ENCODE results near the gene FBXW8.
A peak's percentile ranks its signal among the peaks of the same experiment; 100 is the strongest.

The FBXW8 gene, protein sequence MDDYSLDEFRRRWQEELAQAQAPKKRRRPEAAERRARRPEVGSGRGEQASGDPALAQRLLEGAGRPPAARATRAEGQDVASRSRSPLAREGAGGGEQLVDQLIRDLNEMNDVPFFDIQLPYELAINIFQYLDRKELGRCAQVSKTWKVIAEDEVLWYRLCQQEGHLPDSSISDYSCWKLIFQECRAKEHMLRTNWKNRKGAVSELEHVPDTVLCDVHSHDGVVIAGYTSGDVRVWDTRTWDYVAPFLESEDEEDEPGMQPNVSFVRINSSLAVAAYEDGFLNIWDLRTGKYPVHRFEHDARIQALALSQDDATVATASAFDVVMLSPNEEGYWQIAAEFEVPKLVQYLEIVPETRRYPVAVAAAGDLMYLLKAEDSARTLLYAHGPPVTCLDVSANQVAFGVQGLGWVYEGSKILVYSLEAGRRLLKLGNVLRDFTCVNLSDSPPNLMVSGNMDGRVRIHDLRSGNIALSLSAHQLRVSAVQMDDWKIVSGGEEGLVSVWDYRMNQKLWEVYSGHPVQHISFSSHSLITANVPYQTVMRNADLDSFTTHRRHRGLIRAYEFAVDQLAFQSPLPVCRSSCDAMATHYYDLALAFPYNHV

DNA sequence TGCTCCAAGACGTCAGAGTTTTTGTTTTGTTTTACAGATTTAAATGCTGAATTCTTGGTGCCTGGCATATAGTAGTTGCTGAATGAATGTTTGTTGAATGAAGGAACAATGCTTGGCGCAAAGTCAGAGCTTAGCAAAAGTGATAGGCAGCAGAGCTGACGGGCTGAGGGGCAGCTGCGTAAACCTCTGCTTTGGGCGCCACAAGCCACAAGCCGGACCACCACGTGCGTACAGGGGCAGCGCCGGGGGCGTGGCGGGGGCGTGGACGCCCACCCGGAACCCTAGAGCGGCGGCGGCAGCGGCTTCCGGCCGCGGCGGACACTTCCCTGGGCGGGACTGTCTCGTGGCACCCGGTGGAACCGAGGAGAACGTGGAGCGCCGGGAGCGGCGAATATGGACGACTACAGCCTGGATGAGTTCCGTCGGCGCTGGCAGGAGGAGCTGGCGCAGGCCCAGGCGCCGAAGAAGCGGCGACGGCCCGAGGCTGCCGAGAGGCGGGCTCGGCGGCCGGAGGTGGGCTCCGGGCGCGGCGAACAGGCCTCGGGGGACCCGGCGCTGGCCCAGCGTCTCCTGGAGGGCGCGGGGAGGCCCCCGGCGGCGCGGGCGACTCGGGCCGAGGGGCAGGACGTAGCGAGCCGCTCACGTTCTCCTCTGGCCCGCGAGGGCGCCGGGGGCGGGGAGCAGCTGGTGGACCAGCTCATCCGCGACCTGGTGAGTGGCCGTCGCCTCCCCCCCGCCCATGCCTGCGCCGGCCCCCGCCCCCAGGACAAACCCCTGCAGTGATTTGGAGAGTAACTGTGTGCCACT lies at the start of gene FBXW8:
TSS of gene FBXW8 (plus strand) at position 306 of the 807 bp plus-strand sequence. CDS start at position 394, 88 bp downstream.
- H3K4me3 ChIP-seq (ENCODE audit: low read length) = peak within 1 kb of the TSS; percentile 93
- no peak for TF ChIP-seq ZNF274 (IDR thresholded peaks at IDR 0.05; ENCODE audit: low read depth, low read length)

DNA sequence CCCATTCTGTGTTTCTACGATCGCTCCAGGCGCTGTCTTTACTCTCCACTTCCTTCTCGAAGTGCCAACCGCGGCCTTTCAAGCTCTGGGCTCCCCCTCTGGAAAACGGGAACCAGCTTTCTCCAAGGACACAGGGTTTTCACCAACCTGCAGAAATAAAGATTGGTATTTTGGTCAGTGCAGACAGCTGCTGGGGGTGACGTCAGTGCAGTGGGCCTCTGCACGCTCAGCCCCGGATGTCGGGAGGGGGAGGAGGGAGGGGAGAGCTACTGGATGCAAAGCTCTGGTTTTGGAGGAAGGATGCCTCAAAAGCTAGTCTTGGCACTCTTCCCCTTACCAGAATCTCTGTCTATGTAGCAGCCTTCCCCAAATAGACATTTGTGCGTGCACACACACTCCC lies 49.4 kb upstream of the FBXW8 start:
- TF ChIP-seq ZNF274 (IDR thresholded peaks at IDR 0.05; ENCODE audit: low read depth, low read length) = no peak
- peak overlapping the region; percentile 45; the same call in 1 of the 2 replicates for H3K4me3 ChIP-seq (ENCODE audit: low read length)

DNA sequence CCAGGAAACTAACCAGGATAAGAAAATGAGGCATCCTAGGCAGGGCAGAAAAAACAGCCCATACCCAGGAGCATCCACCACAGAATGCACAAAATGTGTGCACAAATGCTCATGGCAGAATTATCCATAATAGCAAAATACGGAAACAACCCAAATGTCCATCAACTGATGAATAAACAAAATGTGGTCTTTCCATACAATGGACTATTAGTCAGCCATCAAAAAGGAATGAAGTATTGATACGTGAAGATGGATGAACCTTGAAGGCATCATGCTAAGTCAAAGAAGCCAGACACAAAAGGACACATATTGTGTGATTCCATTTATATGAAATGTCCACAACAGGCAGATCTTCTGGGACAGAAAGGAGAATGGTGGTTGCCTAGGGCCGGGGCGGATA lies 48.6 kb upstream of the FBXW8 start:
- no peak for TF ChIP-seq ZNF274 (IDR thresholded peaks at IDR 0.05; ENCODE audit: low read depth, low read length)
- H3K4me3 ChIP-seq (ENCODE audit: low read length) = no peak overlapping the region

DNA sequence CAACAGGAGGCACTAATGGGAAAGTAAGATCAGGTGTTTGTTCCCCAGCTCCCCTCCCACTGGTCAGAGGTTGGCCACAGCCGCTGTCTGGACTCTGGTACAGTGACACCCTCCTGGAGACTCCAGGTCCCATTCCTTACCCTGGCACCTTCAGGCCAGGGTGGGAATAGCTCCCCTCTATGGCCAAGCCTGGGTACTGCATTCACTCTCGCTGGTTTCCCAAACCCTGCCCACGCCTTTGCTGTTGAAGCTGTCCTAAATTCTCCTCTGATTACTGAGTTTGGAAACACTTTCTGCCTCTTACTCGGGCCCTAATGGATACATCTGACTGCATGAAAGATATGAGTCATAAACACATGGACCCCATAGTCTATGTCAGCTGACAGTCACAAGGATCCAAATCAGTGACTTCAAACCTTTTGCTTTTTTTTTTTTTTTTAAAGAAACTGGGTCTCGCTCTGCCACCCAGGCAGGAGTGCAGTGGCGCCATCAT lies 47.4 kb upstream of the FBXW8 start:
- TF ChIP-seq ZNF274 (IDR thresholded peaks at IDR 0.05; ENCODE audit: low read depth, low read length) = no peak
- H3K4me3 ChIP-seq (ENCODE audit: low read length) = no peak overlapping the region

DNA sequence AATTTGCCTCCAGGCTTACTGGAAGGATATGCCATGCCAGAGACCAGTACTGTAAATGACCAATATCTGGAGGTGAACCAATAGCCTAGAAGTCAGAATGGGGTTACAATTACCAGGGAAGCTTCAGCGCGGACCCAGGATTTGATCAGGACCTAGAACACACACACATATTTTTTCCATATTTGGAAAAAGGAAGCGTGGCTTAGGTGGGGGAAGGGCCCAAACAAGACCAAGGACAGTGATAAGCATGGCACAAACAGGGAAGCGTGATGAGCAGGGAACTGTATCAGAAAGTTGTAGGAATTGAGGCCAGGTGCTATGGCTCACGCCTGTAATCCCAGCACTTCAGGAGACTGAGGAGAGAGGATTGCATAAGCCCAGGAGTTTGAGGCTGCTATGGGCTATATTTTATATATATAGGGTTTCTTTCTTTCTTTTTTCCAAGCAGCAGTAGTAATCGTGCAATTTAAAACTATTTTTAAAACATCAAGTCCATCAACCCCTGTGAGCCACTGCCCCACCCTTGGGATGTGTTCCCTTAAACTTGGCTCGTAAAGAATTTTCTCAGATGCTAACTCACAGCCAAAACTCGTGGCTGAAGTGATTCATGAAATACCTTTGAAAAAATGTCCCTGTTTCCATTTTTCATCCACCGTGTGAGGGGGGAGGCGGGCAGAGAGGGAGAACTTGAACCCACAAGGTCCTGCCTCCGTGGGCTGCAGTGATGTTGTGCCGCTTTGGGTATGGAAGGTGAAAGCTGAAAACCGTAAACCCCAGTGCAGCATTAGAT lies 46.2 kb upstream of the FBXW8 start:
- TF ChIP-seq ZNF274 (IDR thresholded peaks at IDR 0.05; ENCODE audit: low read depth, low read length) = no peak
- no peak overlapping the region for H3K4me3 ChIP-seq (ENCODE audit: low read length)

DNA sequence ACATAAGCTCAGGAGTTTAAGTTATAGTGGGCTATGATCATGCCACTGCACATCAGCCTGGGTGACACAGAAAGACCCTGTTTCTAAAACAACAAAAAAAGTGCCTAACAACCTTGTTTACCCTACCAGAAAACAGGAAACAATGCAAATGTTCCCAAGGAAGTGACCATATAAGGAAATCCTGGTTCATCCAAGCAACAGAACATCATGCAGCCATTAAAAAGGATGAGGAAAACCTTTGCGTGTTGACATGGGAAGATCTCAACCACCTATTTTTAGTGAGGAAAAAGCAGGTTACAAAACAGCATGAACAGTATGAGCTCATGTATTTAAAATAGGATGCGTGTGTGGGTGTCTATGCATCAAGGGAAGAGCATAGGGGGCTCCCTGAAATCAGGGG lies 43.2 kb upstream of the FBXW8 start:
- TF ChIP-seq ZNF274 (IDR thresholded peaks at IDR 0.05; ENCODE audit: low read depth, low read length) = no peak
- H3K4me3 ChIP-seq (ENCODE audit: low read length) = no peak overlapping the region

DNA sequence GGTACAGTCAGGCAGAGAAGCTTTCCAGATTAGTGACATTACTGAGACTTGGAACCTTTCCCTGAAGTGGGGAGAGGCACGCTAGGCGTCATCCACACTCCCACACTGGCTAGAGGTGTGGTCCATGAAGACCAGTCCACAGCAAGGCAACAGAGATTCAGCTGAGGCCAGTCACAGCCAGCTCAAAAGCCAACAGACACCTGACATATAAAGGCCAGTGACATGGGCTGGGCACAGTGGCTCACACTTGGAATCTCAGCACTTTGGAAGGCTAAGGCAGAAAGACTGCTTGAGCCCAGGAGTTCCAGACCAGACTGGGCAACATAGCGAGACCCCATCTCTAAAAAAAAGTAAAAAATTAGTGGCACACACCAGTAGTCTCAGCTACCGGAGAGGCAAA lies 40.4 kb upstream of the FBXW8 start:
- no peak overlapping the region for H3K4me3 ChIP-seq (ENCODE audit: low read length)
- TF ChIP-seq ZNF274 (IDR thresholded peaks at IDR 0.05; ENCODE audit: low read depth, low read length) = no peak

DNA sequence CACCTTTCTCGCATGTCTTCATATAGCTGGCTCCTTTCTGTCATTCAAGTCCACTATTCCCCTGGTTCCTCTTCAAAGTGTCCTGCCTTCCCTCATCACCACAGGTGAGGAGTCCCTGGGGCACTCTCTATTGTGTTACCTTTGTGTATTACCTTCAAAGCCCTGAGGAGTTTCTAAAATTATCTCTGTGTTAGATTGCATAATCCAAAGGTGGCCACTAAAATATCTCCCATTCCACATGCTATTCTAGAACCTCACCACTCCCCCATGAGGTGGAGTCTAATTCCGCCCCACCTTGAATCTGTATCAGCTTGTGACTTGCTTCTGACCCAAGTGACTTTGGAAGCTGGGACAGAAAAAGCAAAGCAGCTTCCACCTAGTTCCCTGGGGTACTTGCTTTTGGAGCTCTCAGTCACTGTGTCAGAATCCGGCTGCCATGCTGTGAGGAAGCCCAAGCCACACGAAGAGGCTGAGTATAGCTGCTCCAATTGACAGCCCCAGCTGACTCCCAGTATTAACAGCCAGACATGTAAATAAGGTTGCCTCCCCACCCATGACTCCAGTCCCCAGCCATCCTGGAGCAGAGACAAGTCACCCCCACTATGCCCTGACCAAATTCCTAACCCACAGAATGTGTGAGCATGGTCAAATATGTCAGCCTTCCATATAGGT lies 36.3 kb upstream of the FBXW8 start:
- H3K4me3 ChIP-seq (ENCODE audit: low read length) = no peak overlapping the region
- TF ChIP-seq ZNF274 (IDR thresholded peaks at IDR 0.05; ENCODE audit: low read depth, low read length) = no peak

DNA sequence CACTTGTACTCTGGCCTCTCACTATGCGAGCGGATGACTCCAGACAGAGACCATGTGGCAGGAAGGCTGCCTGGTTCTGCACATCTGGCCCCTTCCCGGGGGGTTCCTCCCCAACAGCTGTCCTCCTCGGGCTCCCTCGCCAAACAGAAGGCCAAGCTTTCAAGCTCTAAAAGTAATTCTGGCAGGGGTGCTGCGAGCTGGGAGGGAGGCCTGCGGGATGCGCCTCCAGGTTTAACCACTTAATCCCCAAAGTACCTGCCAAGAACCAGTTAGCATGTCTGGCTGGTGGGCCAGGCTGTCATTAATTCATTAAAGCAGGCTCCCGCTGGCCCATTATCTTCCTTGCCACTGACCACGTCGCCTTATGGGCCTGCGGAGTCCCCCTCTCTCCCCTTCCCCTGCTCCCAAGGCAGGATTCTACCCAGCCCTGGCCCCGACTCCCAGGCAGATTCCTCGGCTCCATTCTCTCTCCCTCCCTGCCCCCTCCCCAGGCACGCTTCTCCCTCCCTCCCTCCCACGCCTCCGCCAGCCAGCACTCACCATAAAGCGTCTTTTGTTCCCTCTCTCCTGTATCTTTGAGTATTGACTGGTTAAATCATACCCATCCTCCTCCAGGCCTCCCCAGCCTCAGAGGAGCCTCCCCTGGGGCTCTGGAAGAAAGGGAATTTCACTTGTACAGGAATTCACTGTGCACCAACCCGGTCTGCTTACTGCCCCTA lies 34.4 kb upstream of the FBXW8 start:
- no peak overlapping the region for H3K4me3 ChIP-seq (ENCODE audit: low read length)

DNA sequence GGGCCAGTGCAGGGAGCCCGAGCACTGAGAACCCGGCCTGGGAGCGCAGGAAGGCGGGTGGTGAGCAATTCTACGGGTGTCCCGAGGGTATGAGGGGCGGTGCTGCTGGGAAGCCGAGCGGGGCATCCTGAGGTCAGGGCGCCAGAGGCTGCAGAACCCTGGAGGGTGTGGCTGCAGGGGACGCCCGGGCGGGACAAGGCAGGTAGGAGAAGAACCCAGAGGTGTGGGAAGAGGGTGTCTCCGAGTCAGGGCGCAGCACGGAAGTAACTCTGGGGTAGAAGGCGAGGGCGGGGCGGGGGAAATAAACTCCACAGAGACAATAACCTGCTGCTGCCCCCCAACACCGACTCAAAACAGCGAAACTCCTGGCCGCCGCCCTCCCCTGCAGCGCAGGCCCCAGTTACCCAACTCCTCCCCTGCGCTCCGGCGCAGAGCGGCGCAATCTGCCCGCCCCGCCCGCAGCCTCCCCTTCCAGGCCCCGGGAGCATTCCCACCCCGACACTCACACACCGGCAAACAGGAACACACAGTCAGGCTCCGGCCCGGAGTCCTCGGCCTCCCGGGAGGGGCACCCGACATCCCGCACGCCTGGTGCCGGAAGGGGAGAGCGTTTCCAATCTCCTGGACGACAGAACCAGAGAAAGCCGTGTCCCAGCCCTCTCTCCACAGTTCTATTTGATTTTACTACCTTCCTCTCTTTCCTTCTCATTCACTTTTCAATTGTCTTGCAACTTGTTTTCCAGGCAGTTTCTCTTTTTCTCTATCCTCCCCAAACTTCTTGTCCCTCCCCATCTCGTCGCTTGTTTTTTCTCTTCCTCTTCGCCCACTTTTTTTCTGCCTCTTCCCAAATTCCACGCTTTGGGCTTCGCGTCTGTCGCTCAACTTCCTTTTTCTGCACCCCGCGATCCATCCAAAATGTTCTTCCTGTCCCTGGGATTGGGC lies 31.9 kb upstream of the FBXW8 start:
- no peak for TF ChIP-seq ZNF274 (IDR thresholded peaks at IDR 0.05; ENCODE audit: low read depth, low read length)
- H3K4me3 ChIP-seq (ENCODE audit: low read length) = peak overlapping the region; percentile 20

More for the DNA sequence above, 34.4 kb upstream of the FBXW8 start:
- no peak for TF ChIP-seq ZNF274 (IDR thresholded peaks at IDR 0.05; ENCODE audit: low read depth, low read length)

DNA sequence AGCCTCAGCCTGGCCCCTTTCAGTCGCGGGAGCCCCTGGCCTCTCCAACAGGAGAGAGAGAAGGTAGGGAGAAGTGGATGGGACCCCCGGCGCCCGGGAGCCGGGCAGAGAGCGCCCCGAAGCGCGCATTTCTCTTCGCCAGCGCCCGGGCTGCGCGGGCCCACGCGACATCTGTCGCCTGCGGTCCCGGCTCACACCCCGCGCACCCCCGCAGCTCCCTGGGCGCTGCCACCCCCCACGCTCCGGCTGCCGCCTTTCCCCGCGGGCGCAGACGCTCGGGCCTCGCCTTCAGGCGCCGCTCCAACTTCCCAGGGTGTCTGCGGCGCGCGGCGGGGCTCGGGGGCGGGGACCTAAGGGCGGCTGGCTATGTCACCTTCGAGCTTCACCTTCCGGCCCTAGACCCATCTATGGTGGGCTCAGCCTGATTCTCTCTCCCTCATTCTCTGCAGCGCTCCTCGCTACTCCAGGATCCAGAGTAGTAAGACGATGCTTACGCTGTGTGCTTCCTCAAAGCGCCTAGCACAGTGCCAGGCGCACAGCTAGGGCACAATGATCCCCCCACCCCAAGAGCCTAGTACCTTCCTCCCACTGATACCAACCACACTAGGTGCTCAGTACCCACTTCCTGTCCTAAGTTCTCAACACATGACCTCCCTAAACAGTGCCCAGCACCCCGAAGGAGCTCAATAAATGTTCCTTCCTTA lies 31.1 kb upstream of the FBXW8 start:
- peak overlapping the region; percentile 20; the same call in 1 of the 2 replicates for H3K4me3 ChIP-seq (ENCODE audit: low read length)
- no peak for TF ChIP-seq ZNF274 (IDR thresholded peaks at IDR 0.05; ENCODE audit: low read depth, low read length)
